Caco-2 (cell line): Measurements from ENCODE around the gene ZNF609. TPM values are rescaled to one million over a fixed set of nuclear protein-coding genes. Genes with fewer than 3 reads are reported as not detected.

Experiments
- BruUV-seq: library from RNA; stranded (reverse); fragments of 400-500 nt; replicated peaks from 2 replicates; lab custom pipeline; 2021; lab: Mats Ljungman, UMichigan
- CTCF ChIA-PET: fragments of 300-600 bp; sonication (Branson Sonifier 250); formaldehyde crosslinking; loops from one replicate; lab custom pipeline; 2022; ENCODE audit warnings: antibody characterized with exemption; lab: Charles Lee
- POLR2A ChIA-PET: fragments of 300-600 bp; sonication (Branson Sonifier 250); formaldehyde crosslinking; loops from one replicate; lab custom pipeline; 2022; ENCODE audit warnings: antibody characterized with exemption; lab: Charles Lee
- DNase-seq, 2 experiments: peaks; one replicate each; pipeline versions ENCODE4 v3.0.0 to v3.0.0-alpha.2; 2020 to 2022
- H3K27me3 ChIP-seq: replicated peaks from 2 replicates; pipeline ENCODE4 v1.6.0; 2011; ENCODE audit warnings: low read length; ENCODE audit not compliant: control insufficient read depth, insufficient read depth
- H3K36me3 ChIP-seq: 2 replicates; pipeline ENCODE4 v1.5.1; 2011; ENCODE audit warnings: low read length; ENCODE audit not compliant: control insufficient read depth, insufficient read depth
- H3K4me1 ChIP-seq: fragments of 250-450 bp; sonication (Bioruptor Pico); 2 replicates; pipeline ENCODE4 v1.5.1; 2020; ENCODE audit warnings: mild to moderate bottlenecking
- H3K4me3 ChIP-seq: 2 replicates; pipeline ENCODE4 v1.5.1; 2011; ENCODE audit warnings: low read depth, mild to moderate bottlenecking, control low read depth, low read length
- H3K9me3 ChIP-seq: fragments of 250-450 bp; sonication (Bioruptor Pico); 2 replicates; pipeline ENCODE4 v1.5.1; 2020; ENCODE audit warnings: mild to moderate bottlenecking, moderate library complexity
- H3K27ac Mint-ChIP-seq: one replicate; pipeline ENCODE4 v1.8.0; 2022; ENCODE audit warnings: mixed read lengths; ENCODE audit not compliant: unreplicated experiment
- H3K27me3 Mint-ChIP-seq: one replicate; pipeline ENCODE4 v1.8.0; 2022; ENCODE audit warnings: mixed read lengths; ENCODE audit not compliant: insufficient read depth, unreplicated experiment
- H3K36me3 Mint-ChIP-seq: one replicate; pipeline ENCODE4 v1.8.0; 2022; ENCODE audit warnings: mild to moderate bottlenecking, mixed read lengths; ENCODE audit not compliant: insufficient read depth, unreplicated experiment
- H3K4me1 Mint-ChIP-seq: one replicate; pipeline ENCODE4 v1.8.0; 2022; ENCODE audit warnings: low read depth, mixed read lengths; ENCODE audit not compliant: unreplicated experiment
- H3K4me3 Mint-ChIP-seq: one replicate; pipeline ENCODE4 v1.8.0; 2022; ENCODE audit warnings: mild to moderate bottlenecking, moderate library complexity, mixed read lengths; ENCODE audit not compliant: unreplicated experiment
- H3K9me3 Mint-ChIP-seq: one replicate; pipeline ENCODE4 v1.8.0; 2022; ENCODE audit warnings: mixed read lengths; ENCODE audit not compliant: unreplicated experiment
- intact Hi-C: fragments of 100-400 bp; cut with micrococcal nuclease; formaldehyde crosslinking; loops from one replicate; pipeline ENCODE4 v1.10.0; 2022; ENCODE audit not compliant: unreplicated experiment
- total RNA-seq: library from RNA; stranded (reverse); gene quantifications from 2 replicates; pipeline ENCODE4 v1.2.3, GENCODE V29; 2022
- TF ChIP-seq, protein P1 (sequence below), 2 experiments: fragments of 200-600 bp in 1 of 2; IDR thresholded peaks; 1 replicate in 1 of 2; 2 replicates in 1 of 2; pipeline versions ENCODE4 v1.5.1 to v1.8.0; 2011 to 2022; ENCODE audit warnings: antibody characterized with exemption in 1 of 2, control low read depth in 1 of 2, inconsistent platforms in 1 of 2, low read depth in 1 of 2, low read length in 1 of 2, mild to moderate bottlenecking in 1 of 2, moderate library complexity in 1 of 2; ENCODE audit not compliant: insufficient read depth in 1 of 2, severe bottlenecking in 1 of 2, unreplicated experiment in 1 of 2

Gene ZNF609
- total RNA-seq, 1 experiment from 2014 or later = 30.1 TPM

DNA sequence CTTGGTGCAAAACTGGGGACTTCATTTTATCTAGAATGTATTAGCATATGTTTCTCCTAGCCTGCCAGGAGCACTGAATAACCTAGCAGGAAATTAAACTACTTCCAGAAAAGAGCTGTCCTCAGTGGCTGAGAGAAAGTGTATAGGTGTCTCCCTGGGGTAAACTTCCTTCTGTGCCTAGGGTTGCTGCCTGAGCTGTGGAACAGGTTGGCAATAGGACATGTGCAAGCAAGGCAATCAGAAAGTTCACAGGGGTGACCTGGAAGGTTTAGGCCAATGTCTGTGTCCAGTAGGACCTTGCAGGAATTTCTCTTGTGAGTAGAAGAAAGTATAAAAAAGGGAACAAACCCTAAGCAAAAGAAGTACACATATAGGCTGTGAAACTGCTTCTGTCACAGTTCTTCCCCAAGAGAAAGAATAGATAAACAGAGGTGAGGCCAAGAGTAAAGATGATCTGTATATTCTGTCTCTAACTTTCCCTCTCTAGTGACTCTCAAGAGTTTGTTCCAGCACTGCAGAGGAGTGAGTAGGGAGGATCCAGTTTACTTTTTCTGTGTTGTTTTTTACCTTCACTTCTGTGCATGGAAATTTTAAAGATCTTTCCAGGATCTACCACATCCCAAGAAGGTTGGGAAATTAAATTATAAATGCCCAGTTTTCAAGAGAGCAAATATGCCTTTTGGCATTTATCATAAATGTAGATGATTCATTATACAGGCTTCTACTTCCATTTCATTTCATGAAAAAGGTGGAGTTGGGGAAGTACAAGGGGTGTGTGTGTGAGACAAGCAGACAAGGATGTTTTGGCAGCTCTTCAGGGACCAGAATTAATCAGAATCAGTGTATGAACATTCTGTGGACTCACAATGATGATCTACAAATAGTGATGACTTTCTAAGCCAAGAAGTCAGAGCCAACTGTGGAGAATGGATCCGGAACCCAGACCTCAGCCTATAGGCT, 159.8 kb downstream of the ZNF609 start:
- H3K36me3 ChIP-seq = no peaks in the 10 kb centered on the region
- 0 out of 2 replicates have a peak, but pooled peaks cover 4% of the 10 kb centered on the region for H3K4me1 ChIP-seq
- no peak overlapping the region for H3K4me3 ChIP-seq
- no peaks in the 10 kb centered on the region for H3K27me3 ChIP-seq
- H3K36me3 Mint-ChIP-seq = peaks cover 6% of the 10 kb centered on the region
- no peak overlapping the region for H3K4me3 Mint-ChIP-seq
- TF ChIP-seq, protein P1, sequence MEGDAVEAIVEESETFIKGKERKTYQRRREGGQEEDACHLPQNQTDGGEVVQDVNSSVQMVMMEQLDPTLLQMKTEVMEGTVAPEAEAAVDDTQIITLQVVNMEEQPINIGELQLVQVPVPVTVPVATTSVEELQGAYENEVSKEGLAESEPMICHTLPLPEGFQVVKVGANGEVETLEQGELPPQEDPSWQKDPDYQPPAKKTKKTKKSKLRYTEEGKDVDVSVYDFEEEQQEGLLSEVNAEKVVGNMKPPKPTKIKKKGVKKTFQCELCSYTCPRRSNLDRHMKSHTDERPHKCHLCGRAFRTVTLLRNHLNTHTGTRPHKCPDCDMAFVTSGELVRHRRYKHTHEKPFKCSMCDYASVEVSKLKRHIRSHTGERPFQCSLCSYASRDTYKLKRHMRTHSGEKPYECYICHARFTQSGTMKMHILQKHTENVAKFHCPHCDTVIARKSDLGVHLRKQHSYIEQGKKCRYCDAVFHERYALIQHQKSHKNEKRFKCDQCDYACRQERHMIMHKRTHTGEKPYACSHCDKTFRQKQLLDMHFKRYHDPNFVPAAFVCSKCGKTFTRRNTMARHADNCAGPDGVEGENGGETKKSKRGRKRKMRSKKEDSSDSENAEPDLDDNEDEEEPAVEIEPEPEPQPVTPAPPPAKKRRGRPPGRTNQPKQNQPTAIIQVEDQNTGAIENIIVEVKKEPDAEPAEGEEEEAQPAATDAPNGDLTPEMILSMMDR (IDR thresholded peaks at IDR 0.05; ENCODE audit: insufficient read depth in 1 of 2, low read depth in 1 of 2, low read length in 1 of 2, severe bottlenecking in 1 of 2, unreplicated experiment in 1 of 2) = no peak
- H3K4me1 Mint-ChIP-seq = peaks cover 12% of the 10 kb centered on the region
- H3K9me3 ChIP-seq = no peaks in the 10 kb centered on the region
- no peaks in the 10 kb centered on the region for H3K9me3 Mint-ChIP-seq
- no peaks in the 10 kb centered on the region for H3K27me3 Mint-ChIP-seq
- ChIA-PET CTCF (no interaction called here), POLR2A (no interaction called here)
- H3K27ac Mint-ChIP-seq = no peak overlapping the region
- no TSS peak for BruUV-seq
- no peak for DNase-seq
- intact Hi-C loops = no loop called here

DNA sequence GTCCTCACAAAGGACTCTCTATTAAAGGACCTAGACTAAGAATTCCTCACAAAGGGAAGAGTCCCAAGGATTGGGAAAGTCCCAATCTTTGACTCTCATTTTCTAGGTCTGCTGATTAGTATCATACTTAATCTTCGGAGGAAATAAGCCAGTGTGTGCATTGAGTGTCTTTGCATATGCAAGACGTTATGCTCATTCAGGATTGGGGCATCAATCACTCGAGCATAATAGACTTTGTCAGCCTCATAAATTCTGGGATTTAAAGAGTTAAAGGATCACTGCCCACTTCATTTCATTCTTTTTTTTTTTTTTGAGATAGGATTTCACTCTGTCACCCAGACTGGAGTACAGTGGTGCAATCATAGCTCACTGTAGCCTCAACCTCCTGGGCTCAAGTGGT, 160.7 kb downstream of the ZNF609 start:
- H3K27me3 ChIP-seq = no peaks in the 10 kb centered on the region
- Mint-ChIP-seq H3K4me3 (no peak overlapping the region), H3K9me3 (no peaks in the 10 kb centered on the region), H3K36me3 (peaks cover 7% of the 10 kb centered on the region), H3K4me1 (peaks cover 15% of the 10 kb centered on the region), H3K27ac (no peak overlapping the region), H3K27me3 (no peaks in the 10 kb centered on the region)
- ChIA-PET CTCF (no interaction called here), POLR2A (interaction anchor here (0.6 kb wide), 1 partner anchor 22 kb away, joined by 3 read pairs; no protein-coding TSS in a partner anchor)
- H3K9me3 ChIP-seq = no peaks in the 10 kb centered on the region
- 0 out of 2 replicates have a peak, but pooled peaks cover 4% of the 10 kb centered on the region for H3K4me1 ChIP-seq
- TF ChIP-seq, protein P1 (IDR thresholded peaks at IDR 0.05; ENCODE audit: insufficient read depth in 1 of 2, low read depth in 1 of 2, low read length in 1 of 2, severe bottlenecking in 1 of 2, unreplicated experiment in 1 of 2) = no peak
- no peaks in the 10 kb centered on the region for H3K36me3 ChIP-seq
- BruUV-seq = no TSS peak
- DNase-seq = no peak
- intact Hi-C loops = no loop called here
- H3K4me3 ChIP-seq = no peak overlapping the region

DNA sequence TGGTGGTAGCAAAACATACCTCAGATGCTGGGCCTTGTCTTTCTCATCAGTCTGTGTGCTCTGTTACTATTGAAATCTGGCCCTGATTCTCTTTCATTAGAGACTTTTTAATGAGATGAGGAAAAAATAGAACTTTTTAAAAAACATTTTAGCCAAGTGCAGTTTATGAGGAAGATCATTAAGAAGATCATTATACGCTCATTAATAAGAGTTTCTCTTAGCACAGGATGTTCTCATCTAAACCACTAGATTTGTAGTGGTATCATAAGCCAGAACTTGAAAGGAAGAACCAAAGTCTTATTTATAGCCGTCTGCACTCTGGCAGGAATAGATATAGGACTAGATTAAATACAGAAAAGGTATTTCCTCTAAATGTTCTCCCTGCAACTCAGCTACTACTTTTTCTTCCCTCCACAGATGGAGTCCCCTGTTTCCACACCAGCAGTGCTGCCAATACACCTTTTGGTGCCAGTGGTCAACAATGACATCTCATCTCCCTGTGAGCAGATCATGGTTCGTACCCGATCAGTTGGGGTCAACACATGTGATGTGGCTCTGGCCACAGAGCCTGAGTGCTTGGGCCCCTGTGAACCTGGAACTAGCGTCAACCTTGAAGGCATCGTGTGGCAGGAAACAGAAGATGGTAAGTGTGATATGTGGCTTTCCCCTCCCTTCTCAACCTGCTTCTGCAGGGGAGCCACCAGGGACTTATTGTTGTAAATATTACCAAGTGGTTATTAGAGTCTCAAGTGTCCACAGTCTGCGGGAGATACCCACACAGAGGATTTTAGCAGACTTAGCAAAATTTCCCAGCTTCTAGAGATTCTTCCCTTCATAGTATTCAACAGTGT, 162.3 kb downstream of the ZNF609 start:
- Mint-ChIP-seq H3K27me3 (no peaks in the 10 kb centered on the region), H3K4me3 (no peak overlapping the region), H3K4me1 (peaks cover 21% of the 10 kb centered on the region), H3K36me3 (peaks cover 13% of the 10 kb centered on the region), H3K27ac (no peak overlapping the region), H3K9me3 (no peaks in the 10 kb centered on the region)
- Histone ChIP-seq H3K4me1 (0 out of 2 replicates have a peak, but pooled peaks cover 4% of the 10 kb centered on the region), H3K36me3 (no peaks in the 10 kb centered on the region), H3K27me3 (no peaks in the 10 kb centered on the region), H3K4me3 (no peak overlapping the region), H3K9me3 (no peaks in the 10 kb centered on the region)
- TF ChIP-seq, protein P1 (IDR thresholded peaks at IDR 0.05; ENCODE audit: insufficient read depth in 1 of 2, low read depth in 1 of 2, low read length in 1 of 2, severe bottlenecking in 1 of 2, unreplicated experiment in 1 of 2) = no peak
- DNase-seq = no peak
- BruUV-seq = no TSS peak
- CTCF ChIA-PET = no interaction called here
- intact Hi-C loops = no loop called here
- POLR2A ChIA-PET = no interaction called here
